ENCODE measurements around the gene TPK1. TPM values are rescaled to one million over a fixed set of nuclear protein-coding genes. Genes with fewer than 3 reads are reported as not detected.
A peak's percentile ranks its signal among the peaks of the same experiment; 100 is the strongest.

The TPK1 gene
- total and polyA plus RNA-seq, 2 of the 13 experiments (the other 11 are each of a cell fraction or from before 2014, with no cell fraction given): 1.0 to 1.2 TPM

- no peak for TF ChIP-seq ZBTB49 (CRISPR knock-in tag; IDR thresholded peaks at IDR 0.05; ENCODE audit: borderline replicate concordance)
- no peak for TF ChIP-seq ZUFSP (CRISPR knock-in tag; IDR thresholded peaks at IDR 0.05; ENCODE audit: borderline replicate concordance)
- TF ChIP-seq ZBTB25 (CRISPR knock-in tag; IDR thresholded peaks at IDR 0.05): no peak
- peak; percentile 49; the same call in 1 of the 2 replicates for TF ChIP-seq PITX1 (CRISPR knock-in tag; IDR thresholded peaks at IDR 0.05)
- TF ChIP-seq KLF12 (CRISPR knock-in tag; IDR thresholded peaks at IDR 0.05; ENCODE audit: borderline replicate concordance): no peak
- peak; percentile 77; the same call in 1 of the 2 replicates for TF ChIP-seq HMG20A (CRISPR knock-in tag; IDR thresholded peaks at IDR 0.05; ENCODE audit: borderline replicate concordance)
These were observed 397.1 kb downstream of the TPK1 start (continued) for GRCh38 chr7:144438759-144439158.

Data from HepG2 (cell line).